Activated naive CD4-positive, alpha-beta T cell treated with anti-CD3 and anti-CD28 coated beads, Interleukin-2, amount 10 ng/mL, durations not matched to agents 7 days and 5 days (primary cell): Measurements from ENCODE around the gene MADD.

Experiments
- CTCF ChIA-PET: fragments of 350-600 bp; sonication (Branson Sonifier 250); formaldehyde crosslinking; loops from one replicate; lab custom pipeline; 2021; ENCODE audit warnings: antibody characterized with exemption; lab: Charles Lee
- DNase-seq: peaks from one replicate; pipeline ENCODE4 v3.0.0-alpha.2; 2020
- H3K27ac Mint-ChIP-seq: one replicate; pipeline ENCODE4 v1.8.0; 2021; ENCODE audit warnings: mild to moderate bottlenecking, moderate library complexity, mixed read lengths
- H3K27me3 Mint-ChIP-seq: one replicate; pipeline ENCODE4 v1.8.0; 2021; ENCODE audit warnings: mild to moderate bottlenecking, mixed read lengths
- H3K36me3 Mint-ChIP-seq: one replicate; pipeline ENCODE4 v1.8.0; 2021; ENCODE audit warnings: mixed read lengths
- H3K4me1 Mint-ChIP-seq: one replicate; pipeline ENCODE4 v1.8.0; 2021; ENCODE audit warnings: mixed read lengths
- H3K4me3 Mint-ChIP-seq: one replicate; pipeline ENCODE4 v1.8.0; 2021; ENCODE audit warnings: mild to moderate bottlenecking, moderate library complexity, mixed read lengths
- H3K9me3 Mint-ChIP-seq: one replicate; pipeline ENCODE4 v1.8.0; 2021; ENCODE audit warnings: mixed read lengths

MADD gene

GRCh38 chr11:47361419-47361818 lies 91.5 kb downstream of the MADD start:
- DNase-seq = no peak
- Mint-ChIP-seq H3K4me3 (no peak overlapping the region), H3K27ac (no peak overlapping the region), H3K4me1 (peaks cover 12% of the 10 kb centered on the region), H3K27me3 (peaks cover 9% of the 10 kb centered on the region), H3K36me3 (no peaks in the 10 kb centered on the region), H3K9me3 (no peaks in the 10 kb centered on the region)
- CTCF ChIA-PET = interaction anchor here (1.0 kb wide), 1 partner anchor 13 kb away, joined by 6 read pairs; no protein-coding TSS in a partner anchor

- CTCF ChIA-PET = no interaction called here
- DNase-seq = no peak
- H3K36me3 Mint-ChIP-seq = no peaks in the 10 kb centered on the region
- H3K4me3 Mint-ChIP-seq = no peak overlapping the region
- no peak overlapping the region for H3K27ac Mint-ChIP-seq
- H3K27me3 Mint-ChIP-seq = peaks cover 9% of the 10 kb centered on the region
- peaks cover under 1% of the 10 kb centered on the region for H3K4me1 Mint-ChIP-seq
- H3K9me3 Mint-ChIP-seq = no peaks in the 10 kb centered on the region
Measured at GRCh38 chr11:47366020-47366490, 96.1 kb downstream of the MADD start.

- H3K9me3 Mint-ChIP-seq = no peaks in the 10 kb centered on the region
- H3K36me3 Mint-ChIP-seq = no peaks in the 10 kb centered on the region
- no peak overlapping the region for H3K27ac Mint-ChIP-seq
Measured at GRCh38 chr11:47369676-47370075, 99.7 kb downstream of the MADD start.

GRCh38 chr11:47372422-47372821 lies 102.5 kb downstream of the MADD start:
- no peak overlapping the region for H3K27ac Mint-ChIP-seq
- H3K4me1 Mint-ChIP-seq = no peaks in the 10 kb centered on the region
- H3K9me3 Mint-ChIP-seq = no peaks in the 10 kb centered on the region
- H3K4me3 Mint-ChIP-seq = no peak overlapping the region
- H3K27me3 Mint-ChIP-seq = no peaks in the 10 kb centered on the region
- CTCF ChIA-PET = interaction anchor here (0.7 to 5.4 kb wide), 8 partner anchors 8 to 107 kb away, joined by 3 to 133 read pairs (median 17); partner anchors contain the start of gene SLC39A13
- DNase-seq = no peak
- no peaks in the 10 kb centered on the region for H3K36me3 Mint-ChIP-seq

More at GRCh38 chr11:47369676-47370075, 99.7 kb downstream of the MADD start:
- peaks cover 5% of the 10 kb centered on the region for H3K27me3 Mint-ChIP-seq
- DNase-seq = no peak
- H3K4me1 Mint-ChIP-seq = no peaks in the 10 kb centered on the region
- no peak overlapping the region for H3K4me3 Mint-ChIP-seq
- CTCF ChIA-PET = interaction anchor here (0.7 to 1.0 kb wide), 2 partner anchors 22 to 146 kb away, joined by 3 read pairs; no protein-coding TSS in a partner anchor

- Mint-ChIP-seq H3K4me1 (peaks cover 2% of the 10 kb centered on the region), H3K27me3 (peaks cover 4% of the 10 kb centered on the region), H3K4me3 (no peak overlapping the region), H3K36me3 (no peaks in the 10 kb centered on the region), H3K27ac (no peak overlapping the region), H3K9me3 (no peaks in the 10 kb centered on the region)
- CTCF ChIA-PET = interaction anchor here (0.7 to 5.4 kb wide), 26 partner anchors 9 to 482 kb away, joined by 3 to 133 read pairs (median 6); partner anchors contain the start of genes PSMC3 and SLC39A13
- peak; percentile 88 for DNase-seq
Measured at GRCh38 chr11:47373876-47374719, 104.2 kb downstream of the MADD start.

GRCh38 chr11:47374720-47375019 lies 104.7 kb downstream of the MADD start:
- Mint-ChIP-seq H3K9me3 (no peaks in the 10 kb centered on the region), H3K36me3 (no peaks in the 10 kb centered on the region), H3K4me3 (no peak overlapping the region), H3K27me3 (peaks cover 4% of the 10 kb centered on the region), H3K4me1 (peaks cover 2% of the 10 kb centered on the region), H3K27ac (no peak overlapping the region)
- CTCF ChIA-PET = interaction anchor here (0.7 to 5.4 kb wide), 24 partner anchors 8 to 481 kb away, joined by 3 to 133 read pairs (median 6); partner anchors contain the start of genes PSMC3 and SLC39A13
- no peak for DNase-seq

GRCh38 chr11:47375020-47375419 lies 105.1 kb downstream of the MADD start:
- Mint-ChIP-seq H3K27me3 (peaks cover 4% of the 10 kb centered on the region), H3K27ac (no peak overlapping the region), H3K36me3 (no peaks in the 10 kb centered on the region), H3K4me1 (peaks cover 2% of the 10 kb centered on the region), H3K9me3 (no peaks in the 10 kb centered on the region), H3K4me3 (no peak overlapping the region)
- CTCF ChIA-PET = interaction anchor here (0.9 to 5.4 kb wide), 6 partner anchors 11 to 242 kb away, joined by 3 to 133 read pairs (median 12); partner anchors contain the start of gene SLC39A13
- no peak for DNase-seq

- no peak overlapping the region for H3K27ac Mint-ChIP-seq
Measured at GRCh38 chr11:47375546-47376085, 105.7 kb downstream of the MADD start.

GRCh38 chr11:47376107-47376524 lies 106.2 kb downstream of the MADD start:
- CTCF ChIA-PET = interaction anchor here (1.3 kb wide), 1 partner anchor 36 kb away, joined by 4 read pairs; no protein-coding TSS in a partner anchor
- Mint-ChIP-seq H3K36me3 (no peaks in the 10 kb centered on the region), H3K27me3 (peaks cover 4% of the 10 kb centered on the region), H3K4me3 (no peak overlapping the region), H3K4me1 (peaks cover 2% of the 10 kb centered on the region), H3K9me3 (no peaks in the 10 kb centered on the region), H3K27ac (no peak overlapping the region)
- no peak for DNase-seq

More at GRCh38 chr11:47375546-47376085, 105.7 kb downstream of the MADD start:
- no peak for DNase-seq
- no peak overlapping the region for H3K4me3 Mint-ChIP-seq
- peaks cover 2% of the 10 kb centered on the region for H3K4me1 Mint-ChIP-seq
- CTCF ChIA-PET = interaction anchor here (1.3 to 5.4 kb wide), 3 partner anchors 13 to 36 kb away, joined by 4 to 133 read pairs (median 31); partner anchors contain the start of gene SLC39A13
- H3K9me3 Mint-ChIP-seq = no peaks in the 10 kb centered on the region
- H3K36me3 Mint-ChIP-seq = no peaks in the 10 kb centered on the region
- peaks cover 4% of the 10 kb centered on the region for H3K27me3 Mint-ChIP-seq

- CTCF ChIA-PET = interaction anchor here (0.6 to 1.3 kb wide), 2 partner anchors 34 to 35 kb away, joined by 3 to 4 read pairs; no protein-coding TSS in a partner anchor
- Mint-ChIP-seq H3K4me1 (peaks cover 2% of the 10 kb centered on the region), H3K27me3 (peaks cover 4% of the 10 kb centered on the region), H3K36me3 (no peaks in the 10 kb centered on the region), H3K4me3 (no peak overlapping the region), H3K9me3 (no peaks in the 10 kb centered on the region), H3K27ac (no peak overlapping the region)
- no peak for DNase-seq
Measured at GRCh38 chr11:47376525-47377371, 106.8 kb downstream of the MADD start.

GRCh38 chr11:47377571-47378009 lies 107.7 kb downstream of the MADD start:
- H3K27ac Mint-ChIP-seq = no peak overlapping the region
- CTCF ChIA-PET = no interaction called here
- no peaks in the 10 kb centered on the region for H3K9me3 Mint-ChIP-seq
- H3K4me3 Mint-ChIP-seq = no peak overlapping the region
- DNase-seq = no peak
- H3K36me3 Mint-ChIP-seq = no peaks in the 10 kb centered on the region
- H3K4me1 Mint-ChIP-seq = peaks cover 4% of the 10 kb centered on the region
- peaks cover 4% of the 10 kb centered on the region for H3K27me3 Mint-ChIP-seq

- Mint-ChIP-seq H3K4me1 (peaks cover 4% of the 10 kb centered on the region), H3K36me3 (no peaks in the 10 kb centered on the region), H3K4me3 (no peak within 1 kb of the TSS), H3K27me3 (peaks cover 7% of the 10 kb centered on the region), H3K27ac (no peak within 1 kb of the TSS), H3K9me3 (no peaks in the 10 kb centered on the region)
- CTCF ChIA-PET = interaction anchor here (0.9 to 1.2 kb wide), 2 partner anchors 33 to 77 kb away, joined by 3 read pairs; no protein-coding TSS in a partner anchor
- no peak for DNase-seq
Measured at GRCh38 chr11:47378010-47378835, 108.3 kb downstream of the MADD start, which contains the start of gene SPI1. Gene SPI1, minus strand, starts transcription at chr11:47378547. Its CDS starts 194 bp downstream, at chr11:47378353.

GRCh38 chr11:47378836-47379170 lies 108.9 kb downstream of the MADD start:
- Mint-ChIP-seq H3K27me3 (peaks cover 10% of the 10 kb centered on the region), H3K4me1 (peaks cover 4% of the 10 kb centered on the region), H3K36me3 (no peaks in the 10 kb centered on the region), H3K27ac (no peak overlapping the region), H3K4me3 (no peak overlapping the region), H3K9me3 (no peaks in the 10 kb centered on the region)
- DNase-seq = no peak
- CTCF ChIA-PET = interaction anchor here (0.8 to 1.2 kb wide), 3 partner anchors 33 to 76 kb away, joined by 3 read pairs; no protein-coding TSS in a partner anchor
